ENCODE data around the gene ALDH7A1. TPM values are rescaled to one million over a fixed set of nuclear protein-coding genes. Genes with fewer than 3 reads are reported as not detected.

Gene ALDH7A1
- total RNA-seq, 1 donor from 2014 or later, result 90.6 TPM

DNA sequence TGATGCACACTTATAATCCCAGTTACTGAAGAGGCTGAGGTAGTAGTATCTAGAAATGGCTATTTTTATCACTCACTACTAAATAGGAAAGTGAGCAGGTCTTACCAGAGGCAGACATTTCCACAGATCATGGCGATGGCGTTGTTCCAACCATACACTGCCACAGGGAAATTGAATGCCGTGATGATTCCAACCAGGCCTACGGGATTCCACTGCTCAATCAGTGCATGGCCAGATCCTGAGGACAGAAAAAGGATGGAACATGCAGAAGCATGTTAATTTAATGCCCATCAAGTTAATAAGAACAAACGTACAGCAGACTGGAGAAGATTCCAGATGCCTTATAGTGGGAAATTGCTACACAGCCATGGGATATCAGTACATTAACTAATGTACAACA is 18.0 kb downstream of the ALDH7A1 start:
- peaks cover 4% of the 10 kb centered on the region for H3K36me3 Mint-ChIP-seq (ENCODE audit: low read depth, unreplicated experiment)
- TF ChIP-seq, protein P1, sequence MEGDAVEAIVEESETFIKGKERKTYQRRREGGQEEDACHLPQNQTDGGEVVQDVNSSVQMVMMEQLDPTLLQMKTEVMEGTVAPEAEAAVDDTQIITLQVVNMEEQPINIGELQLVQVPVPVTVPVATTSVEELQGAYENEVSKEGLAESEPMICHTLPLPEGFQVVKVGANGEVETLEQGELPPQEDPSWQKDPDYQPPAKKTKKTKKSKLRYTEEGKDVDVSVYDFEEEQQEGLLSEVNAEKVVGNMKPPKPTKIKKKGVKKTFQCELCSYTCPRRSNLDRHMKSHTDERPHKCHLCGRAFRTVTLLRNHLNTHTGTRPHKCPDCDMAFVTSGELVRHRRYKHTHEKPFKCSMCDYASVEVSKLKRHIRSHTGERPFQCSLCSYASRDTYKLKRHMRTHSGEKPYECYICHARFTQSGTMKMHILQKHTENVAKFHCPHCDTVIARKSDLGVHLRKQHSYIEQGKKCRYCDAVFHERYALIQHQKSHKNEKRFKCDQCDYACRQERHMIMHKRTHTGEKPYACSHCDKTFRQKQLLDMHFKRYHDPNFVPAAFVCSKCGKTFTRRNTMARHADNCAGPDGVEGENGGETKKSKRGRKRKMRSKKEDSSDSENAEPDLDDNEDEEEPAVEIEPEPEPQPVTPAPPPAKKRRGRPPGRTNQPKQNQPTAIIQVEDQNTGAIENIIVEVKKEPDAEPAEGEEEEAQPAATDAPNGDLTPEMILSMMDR (IDR thresholded peaks at IDR 0.05; ENCODE audit: insufficient read depth, low read depth, low read length), result no peak
- no peak for TF ChIP-seq EZH2 (IDR thresholded peaks at IDR 0.05; ENCODE audit: insufficient read depth, low read length)
- H3K4me2 ChIP-seq (ENCODE audit: low read length), result no peak overlapping the region

GRCh38 chr5:126575644-126576043 is 19.4 kb downstream of the ALDH7A1 start:
- H3K9me3 Mint-ChIP-seq (ENCODE audit: unreplicated experiment), result no peaks in the 10 kb centered on the region
- H3K36me3 ChIP-seq (ENCODE audit: insufficient read depth, low read length), result peaks cover 19% of the 10 kb centered on the region
- no peak overlapping the region for H3K4me2 ChIP-seq (ENCODE audit: low read length)
- no peaks in the 10 kb centered on the region for H3K4me1 Mint-ChIP-seq (ENCODE audit: low read depth, unreplicated experiment)
- H3K27me3 ChIP-seq (ENCODE audit: insufficient read depth, low read length), result no peaks in the 10 kb centered on the region
- peaks cover 4% of the 10 kb centered on the region for H3K36me3 Mint-ChIP-seq (ENCODE audit: low read depth, unreplicated experiment)
- no peak overlapping the region for H2AFZ ChIP-seq (ENCODE audit: low read depth, low read length)
- H4K20me1 ChIP-seq (ENCODE audit: insufficient read depth, low read length), result no peaks in the 10 kb centered on the region
- DNase-seq (ENCODE audit: low read depth) (no peak), FAIRE-seq (no peak)
- no peak overlapping the region for H3K9ac ChIP-seq (ENCODE audit: low read length)
- no peak overlapping the region for H3K4me3 ChIP-seq (ENCODE audit: insufficient read depth, low read depth, low read length)
- no peak overlapping the region for H3K27ac Mint-ChIP-seq (ENCODE audit: unreplicated experiment)
- no peak overlapping the region for H3K4me3 Mint-ChIP-seq (ENCODE audit: unreplicated experiment)
- no peaks in the 10 kb centered on the region for H3K27me3 Mint-ChIP-seq (ENCODE audit: low read depth, unreplicated experiment)
- no peak for TF ChIP-seq EZH2 (IDR thresholded peaks at IDR 0.05; ENCODE audit: insufficient read depth, low read length)
- TF ChIP-seq, protein P1 (IDR thresholded peaks at IDR 0.05; ENCODE audit: insufficient read depth, low read depth, low read length), result no peak
- H3K4me1 ChIP-seq (ENCODE audit: insufficient read depth, low read length), result no peaks in the 10 kb centered on the region
- no peak overlapping the region for H3K27ac ChIP-seq (ENCODE audit: low read depth, low read length)
- no peaks in the 10 kb centered on the region for H3K9me3 ChIP-seq (ENCODE audit: insufficient read depth, low read depth, low read length)
- H3K79me2 ChIP-seq (ENCODE audit: insufficient read depth, low read length), result no peaks in the 10 kb centered on the region

More for the DNA sequence above, 18.0 kb downstream of the ALDH7A1 start:
- FAIRE-seq (no peak), DNase-seq (ENCODE audit: low read depth) (no peak)
- H3K4me1 ChIP-seq (ENCODE audit: insufficient read depth, low read length), result no peaks in the 10 kb centered on the region
- H2AFZ ChIP-seq (ENCODE audit: low read depth, low read length), result no peak overlapping the region
- H3K79me2 ChIP-seq (ENCODE audit: insufficient read depth, low read length), result no peaks in the 10 kb centered on the region
- H3K27ac ChIP-seq (ENCODE audit: low read depth, low read length), result no peak overlapping the region
- H3K27me3 ChIP-seq (ENCODE audit: insufficient read depth, low read length), result no peaks in the 10 kb centered on the region
- H3K9me3 Mint-ChIP-seq (ENCODE audit: unreplicated experiment), result no peaks in the 10 kb centered on the region
- H3K27ac Mint-ChIP-seq (ENCODE audit: unreplicated experiment), result no peak overlapping the region
- H3K27me3 Mint-ChIP-seq (ENCODE audit: low read depth, unreplicated experiment), result no peaks in the 10 kb centered on the region
- H3K4me1 Mint-ChIP-seq (ENCODE audit: low read depth, unreplicated experiment), result no peaks in the 10 kb centered on the region
- H3K4me3 ChIP-seq (ENCODE audit: insufficient read depth, low read depth, low read length), result no peak overlapping the region
- H4K20me1 ChIP-seq (ENCODE audit: insufficient read depth, low read length), result no peaks in the 10 kb centered on the region
- no peak overlapping the region for H3K4me3 Mint-ChIP-seq (ENCODE audit: unreplicated experiment)
- peaks cover 20% of the 10 kb centered on the region for H3K36me3 ChIP-seq (ENCODE audit: insufficient read depth, low read length)
- no peaks in the 10 kb centered on the region for H3K9me3 ChIP-seq (ENCODE audit: insufficient read depth, low read depth, low read length)
- H3K9ac ChIP-seq (ENCODE audit: low read length), result no peak overlapping the region

GRCh38 chr5:126568206-126568755 is 26.7 kb downstream of the ALDH7A1 start:
- H4K20me1 ChIP-seq (ENCODE audit: insufficient read depth, low read length), result no peaks in the 10 kb centered on the region

More at GRCh38 chr5:126568206-126568755, 26.7 kb downstream of the ALDH7A1 start:
- DNase-seq (ENCODE audit: low read depth) (no peak), FAIRE-seq (no peak)
- no peak for TF ChIP-seq EZH2 (IDR thresholded peaks at IDR 0.05; ENCODE audit: insufficient read depth, low read length)
- TF ChIP-seq, protein P1 (IDR thresholded peaks at IDR 0.05; ENCODE audit: insufficient read depth, low read depth, low read length), result no peak
- Histone ChIP-seq H3K27me3 (ENCODE audit: insufficient read depth, low read length) (no peaks in the 10 kb centered on the region), H3K4me2 (ENCODE audit: low read length) (no peak overlapping the region), H2AFZ (ENCODE audit: low read depth, low read length) (no peak overlapping the region), H3K9ac (ENCODE audit: low read length) (no peak overlapping the region), H3K27ac (ENCODE audit: low read depth, low read length) (no peak overlapping the region), H3K9me3 (ENCODE audit: insufficient read depth, low read depth, low read length) (no peaks in the 10 kb centered on the region), H3K4me3 (ENCODE audit: insufficient read depth, low read depth, low read length) (no peak overlapping the region), H3K4me1 (ENCODE audit: insufficient read depth, low read length) (no peaks in the 10 kb centered on the region), H3K79me2 (ENCODE audit: insufficient read depth, low read length) (no peaks in the 10 kb centered on the region), H3K36me3 (ENCODE audit: insufficient read depth, low read length) (peaks cover 20% of the 10 kb centered on the region)
- Mint-ChIP-seq H3K9me3 (ENCODE audit: unreplicated experiment) (no peaks in the 10 kb centered on the region), H3K27me3 (ENCODE audit: low read depth, unreplicated experiment) (no peaks in the 10 kb centered on the region), H3K4me3 (ENCODE audit: unreplicated experiment) (no peak overlapping the region), H3K27ac (ENCODE audit: unreplicated experiment) (no peak overlapping the region), H3K36me3 (ENCODE audit: low read depth, unreplicated experiment) (peaks cover 9% of the 10 kb centered on the region), H3K4me1 (ENCODE audit: low read depth, unreplicated experiment) (no peaks in the 10 kb centered on the region)

Data from astrocyte (in vitro differentiated cells and primary cell).